NCI-H82 (cell line): ENCODE results near the gene HIC2.
"Not testable (repeated sequence)": the region's sequence is repeated elsewhere in the genome, so short reads cannot be mapped to it uniquely, and the experiment has no call there.

Source experiments
- DNase-seq: peaks from one replicate; lab custom pipeline; 2025; lab: John Stamatoyannopoulos, UW

HIC2 gene

GRCh38 chr22:21449531-21450319, 32.6 kb downstream of the HIC2 start:
- no peak for DNase-seq

DNA sequence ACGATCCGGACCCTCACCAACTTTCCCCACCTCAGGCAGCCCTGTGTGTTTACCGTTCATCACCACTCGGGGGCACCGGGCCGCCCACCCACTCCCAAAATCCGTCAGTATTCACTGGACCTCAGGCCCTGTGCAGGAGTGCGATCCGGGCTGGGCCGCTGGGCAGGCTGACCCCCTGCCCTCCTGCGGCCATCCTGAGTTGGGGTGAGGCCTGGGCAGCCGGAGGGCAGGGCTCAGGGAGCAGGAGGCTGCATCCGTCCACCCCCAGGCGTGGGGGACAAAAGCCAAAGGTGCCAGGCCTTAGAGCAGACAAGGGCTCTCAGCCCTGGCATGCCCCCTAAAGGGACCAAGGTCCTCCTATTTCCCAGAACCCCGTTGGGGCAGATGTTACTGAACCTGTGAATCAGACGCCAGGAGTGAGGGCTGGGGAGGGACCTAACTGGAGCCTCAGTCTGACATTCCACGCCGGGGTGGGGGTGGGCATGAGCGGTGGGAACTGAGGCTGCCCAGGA, 33.2 kb downstream of the HIC2 start:
- DNase-seq = no peak

- DNase-seq = no peak
These were observed 33.7 kb downstream of the HIC2 start for GRCh38 chr22:21450858-21451353.

- DNase-seq = no peak
These were observed 34.7 kb downstream of the HIC2 start for GRCh38 chr22:21451545-21452520.

GRCh38 chr22:21452666-21453065, 35.5 kb downstream of the HIC2 start:
- DNase-seq = not testable (repeated sequence)

GRCh38 chr22:21454998-21455333, 37.8 kb downstream of the HIC2 start:
- DNase-seq = not testable (repeated sequence)

GRCh38 chr22:21455334-21456089, 38.3 kb downstream of the HIC2 start:
- no peak for DNase-seq

- DNase-seq = no peak
These were observed 40.0 kb downstream of the HIC2 start for GRCh38 chr22:21457023-21457787.

GRCh38 chr22:21462672-21463071, 45.5 kb downstream of the HIC2 start:
- DNase-seq = not testable (repeated sequence)

DNA sequence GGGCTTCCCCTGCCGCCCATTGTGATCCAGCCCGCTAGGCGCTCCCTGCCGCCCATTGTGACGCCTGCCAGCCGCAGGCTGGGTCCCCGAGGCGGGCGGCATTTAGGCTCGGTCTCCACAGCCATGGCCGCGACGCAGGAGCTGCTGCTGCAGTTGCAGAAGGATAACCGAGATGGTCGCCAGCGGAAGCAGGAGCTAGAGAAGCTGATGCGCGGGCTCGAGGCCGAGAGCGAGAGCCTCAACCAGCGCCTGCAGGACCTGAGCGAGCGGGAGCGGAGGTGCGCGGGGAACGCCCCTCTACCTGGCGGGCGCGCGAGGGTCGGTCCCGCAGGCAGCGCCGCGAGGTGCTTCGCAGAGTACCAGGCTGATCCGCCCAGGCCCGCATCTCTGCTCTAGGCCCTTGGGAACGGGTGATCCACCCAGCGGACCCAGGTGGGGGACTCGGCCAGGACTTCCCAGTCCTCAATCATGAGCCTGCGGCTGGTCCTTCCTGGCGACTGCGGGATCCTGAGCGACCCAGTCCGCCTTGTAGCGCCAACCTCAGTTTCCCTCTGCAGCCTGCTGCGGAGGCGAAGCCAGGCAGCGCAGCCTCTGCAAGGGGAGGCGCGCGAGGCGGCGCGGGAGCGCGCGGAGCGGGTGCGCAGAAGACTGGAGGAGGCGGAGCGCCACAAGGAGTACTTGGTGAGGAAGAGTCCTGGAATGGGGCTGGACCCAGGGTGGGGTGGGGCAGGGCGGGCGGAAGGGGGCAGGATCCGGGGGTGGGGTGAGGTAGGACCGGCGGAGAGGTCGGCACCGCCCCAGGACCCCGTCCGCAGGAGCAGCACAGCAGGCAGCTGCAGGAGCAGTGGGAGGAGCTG, 50.4 kb downstream of the HIC2 start, which contains the start of gene TMEM191C:
Gene TMEM191C (plus strand): TSS at position 51 of the 857 bp plus-strand sequence. CDS start 73 bp downstream, at position 124.
- DNase-seq = not testable (repeated sequence)

GRCh38 chr22:21468194-21469096, 51.3 kb downstream of the HIC2 start:
- not testable (repeated sequence) for DNase-seq

- DNase-seq = not testable (repeated sequence)
These were observed 52.2 kb downstream of the HIC2 start for GRCh38 chr22:21469097-21469994.

GRCh38 chr22:21472984-21473383, 55.8 kb downstream of the HIC2 start:
- not testable (repeated sequence) for DNase-seq

DNA sequence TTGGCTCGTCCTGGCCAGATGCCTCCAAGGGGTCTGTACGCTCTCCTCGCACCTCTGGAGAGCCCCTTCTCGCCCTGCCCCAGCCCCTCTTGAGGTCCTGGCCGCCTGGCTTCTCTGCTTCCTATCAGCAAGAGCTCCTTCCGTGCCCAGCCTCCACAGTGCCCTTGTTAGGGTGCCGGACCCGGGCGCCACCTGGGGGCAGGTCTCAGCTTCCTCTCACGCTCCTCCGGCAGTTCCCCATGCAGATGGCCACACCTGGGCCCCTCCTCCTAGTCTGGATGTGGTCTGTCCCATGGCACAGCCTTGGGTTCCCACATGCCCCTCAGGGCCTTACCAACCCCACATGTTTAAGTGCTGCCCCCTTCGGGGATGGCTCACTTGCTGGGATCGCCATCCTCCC, 56.5 kb downstream of the HIC2 start:
- DNase-seq = not testable (repeated sequence)

DNA sequence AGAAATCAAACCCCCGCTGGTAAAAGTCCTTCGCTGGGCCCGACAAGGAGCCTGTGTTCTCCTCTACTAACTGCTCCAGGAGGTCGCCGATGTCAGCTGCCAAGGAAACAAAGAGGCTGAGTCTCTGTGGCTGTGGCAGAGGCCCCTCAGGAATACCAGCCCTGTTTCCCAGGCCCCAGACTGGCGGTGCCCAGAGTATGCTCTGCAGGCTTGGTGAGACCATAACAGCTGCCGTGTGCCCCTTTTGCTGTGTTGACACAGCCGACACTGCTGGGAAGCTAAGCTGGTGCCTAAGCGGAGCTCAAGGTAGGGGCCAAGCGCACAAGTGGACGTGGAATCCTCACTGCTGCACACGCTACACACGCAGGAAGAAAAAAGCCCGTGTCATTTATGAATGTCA, 66.9 kb downstream of the HIC2 start:
- not testable (repeated sequence) for DNase-seq

GRCh38 chr22:21487723-21488122, 70.6 kb downstream of the HIC2 start:
- not testable (repeated sequence) for DNase-seq

DNA sequence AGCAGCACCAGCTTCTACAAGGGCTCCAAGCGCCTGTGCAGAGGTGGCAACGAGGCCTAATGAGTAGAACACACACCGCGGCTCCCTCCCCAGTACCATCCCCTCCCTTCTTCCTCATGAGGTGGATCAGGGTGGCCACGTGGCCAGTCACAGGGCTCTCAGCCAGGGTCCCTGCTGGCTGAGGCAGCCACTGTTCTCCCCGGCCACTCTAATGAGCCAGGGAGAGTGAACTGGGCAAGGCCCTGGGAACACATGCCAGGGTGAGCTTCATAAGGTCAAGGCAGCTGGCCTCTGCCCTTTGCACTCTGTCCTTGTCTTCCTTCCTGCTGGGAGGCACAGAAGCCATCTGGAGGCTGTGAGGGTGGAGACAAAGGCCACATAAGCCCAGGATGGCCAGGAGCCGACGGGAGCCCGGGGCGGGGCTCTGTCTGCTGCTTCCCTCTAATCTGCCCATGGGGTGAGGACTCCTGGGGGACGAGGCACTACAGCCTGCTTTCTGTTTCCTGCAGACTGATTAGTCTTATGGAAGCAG, 72.0 kb downstream of the HIC2 start:
- DNase-seq = not testable (repeated sequence)
